Amygdala (tissue), 56 donors: ENCODE data around the gene LMBR1L.

ENCODE experiments used
- DNase-seq, 56 donors: peaks; one replicate each; lab custom pipeline; 2025; lab: John Stamatoyannopoulos, UW

LMBR1L gene

DNA sequence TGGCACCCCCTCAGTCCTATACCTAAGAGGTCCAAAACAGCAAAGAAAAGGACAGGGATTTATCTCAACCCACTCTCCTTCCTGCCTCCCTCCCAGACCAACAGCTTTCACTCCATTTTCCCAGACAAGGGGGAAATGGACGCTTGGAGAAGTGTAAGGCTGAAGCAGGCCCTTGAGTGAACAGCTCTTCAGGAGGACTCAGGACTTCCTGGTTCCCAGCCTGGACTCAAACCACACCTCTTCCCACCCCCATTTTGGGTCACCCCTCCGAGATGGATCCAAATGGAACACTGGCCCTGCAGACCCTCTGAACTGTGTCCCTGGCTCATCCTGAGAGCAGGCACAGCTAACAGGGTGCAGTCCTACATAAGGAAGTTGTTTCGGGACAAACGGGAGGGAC, 52.8 kb downstream of the LMBR1L start:
- DNase-seq = no peak

DNA sequence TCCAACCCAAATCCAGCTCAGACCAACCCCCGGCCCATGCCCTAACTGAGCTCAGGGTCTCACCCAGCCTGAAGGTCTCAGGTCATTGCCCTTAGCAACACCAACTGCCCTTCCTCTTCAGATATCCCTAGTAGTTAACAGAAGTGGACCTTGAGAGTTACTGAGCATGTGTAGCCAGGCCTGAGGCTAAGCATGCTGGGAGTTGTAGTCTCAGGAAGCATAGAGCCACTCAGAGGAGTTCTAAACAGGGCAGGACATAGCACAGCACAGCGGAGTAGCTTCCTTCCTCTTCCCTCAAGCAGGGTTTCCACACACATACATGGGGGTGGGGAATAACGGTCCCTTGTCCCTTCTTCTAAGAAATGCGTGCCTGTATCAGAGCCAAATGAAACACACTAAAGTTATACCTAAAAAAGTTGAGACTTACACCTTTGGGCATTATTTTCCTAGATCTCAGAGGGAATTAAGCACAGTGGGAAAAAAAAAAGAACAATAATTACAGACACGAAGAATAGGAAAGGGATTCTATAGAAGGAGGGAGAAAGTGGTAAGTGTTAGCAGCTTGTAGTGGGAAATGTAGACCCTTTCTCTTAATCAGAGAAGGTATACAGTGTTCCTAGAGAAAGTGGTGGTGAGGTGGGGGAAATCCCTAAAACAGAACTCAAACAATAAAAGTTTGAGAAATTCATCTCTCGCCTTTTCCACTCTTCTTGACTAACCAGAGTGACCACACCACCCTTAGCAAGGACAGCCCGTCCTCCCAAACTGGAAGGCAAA, 54.5 kb downstream of the LMBR1L start:
- DNase-seq = peak in 30 of 56 donors; percentile 5 to 79 (median 30)

DNA sequence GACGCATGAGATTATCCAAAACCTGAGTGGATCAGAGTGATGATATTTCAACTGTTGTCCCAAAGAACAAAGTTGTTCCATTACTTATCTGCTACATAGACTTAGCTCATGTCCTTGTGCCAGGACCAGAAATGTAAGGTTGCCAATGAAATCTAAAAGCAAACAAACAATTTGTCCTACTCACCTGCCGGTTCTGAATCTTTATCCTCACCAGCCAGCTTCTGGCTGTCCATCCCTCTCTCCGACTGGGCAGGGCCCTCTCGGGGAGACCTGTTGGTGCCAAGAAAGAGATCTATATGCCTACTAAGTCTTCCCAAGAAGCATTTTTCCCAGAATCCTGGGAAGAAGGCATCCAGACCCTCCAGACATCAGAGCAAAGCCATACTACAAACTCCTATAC, 55.6 kb downstream of the LMBR1L start:
- no peak for DNase-seq

DNA sequence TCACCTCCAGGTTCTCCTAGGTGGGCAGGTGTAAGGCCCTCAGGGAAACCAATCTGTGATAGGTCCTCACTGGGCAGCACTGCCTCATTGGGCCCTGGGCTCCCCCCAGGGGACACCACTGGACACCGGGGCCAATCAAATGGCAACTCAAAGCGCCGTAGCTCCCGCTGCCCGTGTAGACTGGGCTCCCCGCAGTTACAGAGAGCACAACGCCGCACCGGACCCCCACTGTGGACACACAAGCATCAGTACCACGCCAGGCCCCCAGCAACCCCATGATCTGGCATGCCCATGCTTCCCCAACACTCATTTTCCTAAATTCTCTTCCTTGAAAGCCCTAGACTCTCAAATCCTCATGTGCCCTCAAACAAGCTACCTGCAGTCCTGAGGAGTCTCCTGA, 56.1 kb downstream of the LMBR1L start:
- DNase-seq = no peak

DNA sequence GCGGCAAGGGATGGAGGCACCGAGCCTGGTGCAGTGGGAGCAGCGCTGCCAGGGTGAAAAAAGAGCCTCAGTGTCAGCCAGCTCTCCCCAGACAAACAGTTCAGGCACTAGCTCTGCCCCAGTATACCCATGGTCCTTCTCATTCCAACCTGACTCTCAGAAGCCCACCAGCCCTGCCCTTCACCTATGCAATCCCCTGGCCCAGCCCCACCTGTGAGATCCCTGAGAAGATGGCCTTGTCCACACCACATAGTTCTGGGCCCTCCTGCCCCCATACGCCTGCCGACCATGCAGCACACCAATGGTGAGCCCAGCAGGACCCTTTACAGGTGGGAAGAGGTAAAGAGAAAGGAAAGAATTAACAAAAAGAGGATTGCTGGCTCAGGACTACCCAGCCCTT, 56.6 kb downstream of the LMBR1L start:
- DNase-seq = no peak

DNA sequence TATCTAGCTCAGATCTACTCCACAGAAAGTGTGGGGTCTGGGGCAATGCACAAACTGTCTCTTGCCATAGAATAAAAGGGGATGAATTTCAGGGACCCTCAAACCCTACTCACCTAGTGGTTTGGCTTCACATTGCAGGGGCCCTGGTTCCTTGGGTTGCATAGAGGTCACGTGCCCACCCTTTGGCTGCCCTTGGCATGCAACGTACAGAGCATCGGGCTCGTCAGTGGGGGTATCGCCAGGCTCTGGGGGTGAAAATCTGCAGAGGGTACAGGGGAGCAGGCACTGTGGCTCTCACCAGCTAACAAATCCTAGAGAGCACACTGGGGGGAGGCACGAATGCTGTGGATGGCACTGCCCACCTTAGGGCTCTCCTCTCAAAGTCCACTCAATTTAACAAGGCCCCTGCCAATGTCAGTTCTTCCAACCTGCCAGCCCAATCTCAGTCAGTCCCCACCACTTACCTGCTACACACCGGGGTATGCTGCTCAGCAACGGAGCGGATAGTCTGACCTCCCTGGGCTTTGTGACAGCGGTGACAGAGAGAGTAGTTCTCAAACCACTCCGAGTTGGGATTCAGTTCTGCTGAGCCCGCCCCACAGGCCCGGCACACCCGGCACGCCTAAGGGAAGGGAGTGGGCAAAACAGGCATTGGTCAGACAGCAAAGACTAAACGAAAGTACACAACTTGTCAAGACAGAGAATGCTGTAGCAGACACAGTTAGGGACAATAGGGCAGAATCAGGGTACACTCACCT, 58.0 kb downstream of the LMBR1L start:
- no peak for DNase-seq

DNA sequence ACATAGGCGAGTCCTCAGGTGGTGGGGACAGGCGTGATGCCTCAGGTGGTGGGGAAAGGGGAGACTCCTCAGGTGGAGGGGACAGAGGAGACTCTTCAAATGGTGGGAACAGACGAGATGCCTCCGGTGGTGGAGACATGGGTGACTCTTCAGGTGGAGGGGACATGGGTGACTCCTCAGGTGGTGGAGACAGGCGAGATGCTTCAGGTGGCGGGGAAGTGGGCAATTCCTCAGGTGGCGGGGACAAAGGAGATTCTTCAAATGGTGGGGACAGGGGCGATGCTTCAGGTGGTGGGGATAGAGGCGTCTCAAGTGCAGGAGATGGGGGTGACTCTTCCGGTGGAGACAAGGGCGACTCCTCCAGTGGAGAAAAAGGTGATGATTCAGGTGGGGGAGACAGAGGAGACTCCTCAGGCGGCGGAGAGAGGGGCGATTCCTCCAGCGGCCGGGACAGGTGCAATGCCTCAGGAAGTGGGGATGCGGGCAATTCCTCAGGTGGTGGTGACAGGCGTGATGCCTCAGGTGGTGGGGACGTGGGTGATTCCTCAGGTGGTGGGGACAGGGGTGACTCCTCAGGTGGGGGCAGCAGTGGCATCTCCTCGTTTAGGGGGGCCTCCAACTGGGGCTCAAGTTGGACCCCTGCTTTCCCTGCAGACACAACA, 58.7 kb downstream of the LMBR1L start:
- DNase-seq = no peak

DNA sequence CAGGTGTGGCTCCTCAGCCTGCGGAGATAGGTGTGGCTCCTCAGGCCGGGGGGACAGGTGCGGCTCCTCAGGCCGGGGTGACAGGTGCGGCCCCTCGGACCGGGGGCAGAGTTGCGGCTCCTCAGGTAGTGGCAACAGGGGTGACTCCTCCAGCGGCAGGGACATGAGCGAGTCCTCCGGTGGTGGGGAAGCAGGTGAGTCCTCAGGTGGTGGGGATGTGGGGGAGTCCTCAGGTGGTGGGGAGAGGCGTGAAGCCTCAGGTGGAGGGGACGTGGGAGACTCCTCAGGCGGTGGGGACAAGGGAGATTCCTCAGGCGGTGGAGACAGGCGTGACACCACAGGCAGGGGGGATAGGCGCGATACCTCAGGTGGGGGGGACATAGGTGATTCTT, 59.3 kb downstream of the LMBR1L start:
- DNase-seq = no peak

DNA sequence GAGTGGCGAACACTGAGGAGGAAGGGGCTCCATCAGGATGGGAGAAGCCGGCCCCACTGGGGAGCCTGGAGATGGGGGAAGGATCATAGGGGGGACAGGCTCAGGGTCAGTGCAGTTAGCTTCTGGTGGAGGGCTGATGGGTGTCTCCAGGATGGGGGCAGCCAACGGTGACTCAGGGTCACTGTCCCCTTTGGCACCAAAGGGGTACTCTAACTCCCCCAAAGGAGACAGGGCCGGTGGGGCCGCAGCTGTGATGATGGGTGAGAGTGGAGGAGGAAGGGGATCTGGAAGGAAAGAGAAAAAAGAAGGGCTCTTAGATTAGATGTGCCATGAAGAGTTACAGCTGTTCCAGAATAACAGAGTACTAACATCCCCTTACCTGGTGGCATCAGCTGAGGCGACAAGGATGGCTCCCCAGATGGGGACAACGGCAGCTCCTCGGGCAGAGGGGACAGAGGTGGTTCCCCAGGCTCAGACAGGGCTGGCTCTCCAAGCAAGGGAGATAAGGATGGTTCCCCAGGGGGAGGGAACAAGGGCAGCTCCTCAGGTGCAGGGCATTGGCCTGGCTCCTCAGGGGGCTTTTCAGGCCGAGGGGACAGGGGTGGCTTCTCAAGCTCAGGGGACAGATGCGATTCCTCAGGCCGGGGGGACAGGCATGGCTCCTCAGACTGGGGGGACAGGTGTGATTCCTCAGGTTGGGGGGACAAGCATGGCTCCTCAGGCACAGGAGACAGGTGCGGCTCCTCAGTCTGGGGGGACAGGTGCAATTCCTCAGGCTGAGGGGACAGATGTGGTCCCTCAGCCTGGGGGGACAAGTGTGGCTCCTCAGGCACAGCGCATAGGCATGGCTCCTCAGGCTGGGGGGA, 59.9 kb downstream of the LMBR1L start:
- no peak for DNase-seq

DNA sequence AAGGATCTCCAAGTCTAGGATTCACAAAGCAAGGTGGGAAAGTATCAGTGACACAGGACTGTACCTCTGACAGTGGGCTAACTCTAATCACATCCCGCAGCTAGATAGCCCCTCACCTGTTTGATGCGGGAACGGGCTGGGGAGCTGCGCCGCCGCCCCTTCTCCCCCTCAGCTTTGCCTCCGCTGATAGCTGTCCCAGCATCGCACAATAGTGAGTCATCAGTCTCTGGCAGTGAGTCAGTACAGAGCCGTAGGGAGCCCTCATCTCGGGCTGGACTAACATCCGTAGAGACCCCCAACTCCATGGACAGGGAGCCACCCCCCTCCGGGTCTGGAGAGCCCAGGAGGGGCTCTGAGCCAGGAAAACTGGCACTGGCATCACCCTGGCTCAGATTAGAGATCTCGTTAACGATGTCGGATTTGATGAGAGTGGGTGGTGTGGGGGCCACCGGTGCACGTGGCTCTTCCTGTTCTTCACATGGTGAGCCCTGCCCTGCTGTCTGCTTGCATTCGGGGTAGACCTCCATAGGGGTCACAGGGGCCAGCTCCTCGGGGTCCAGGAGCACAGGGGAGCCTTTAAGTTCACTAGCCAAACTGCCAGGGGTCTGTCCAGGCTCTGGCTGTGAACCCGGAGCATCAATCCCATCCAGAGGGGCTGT, 61.0 kb downstream of the LMBR1L start:
- DNase-seq = peak in 1 of 56 donors; percentile 2

DNA sequence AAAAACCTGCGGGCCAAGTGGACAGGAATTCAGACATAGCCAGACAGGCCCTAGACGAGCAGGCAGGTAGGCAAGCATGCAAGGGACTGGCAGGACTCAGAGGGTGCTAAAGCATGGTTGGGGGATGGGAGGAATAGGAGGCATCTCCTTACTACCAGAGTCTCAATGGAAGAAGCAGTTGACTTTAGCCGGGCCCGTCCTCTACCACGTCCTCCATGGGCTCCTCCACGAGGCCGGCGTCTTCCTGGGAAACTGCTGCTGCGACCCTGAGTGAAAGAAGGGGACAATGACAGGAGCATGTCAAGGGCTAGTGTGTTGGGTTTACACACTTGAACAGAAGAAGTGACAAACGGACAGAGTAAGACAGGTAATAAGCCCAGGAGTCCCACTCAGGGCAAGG, 61.7 kb downstream of the LMBR1L start:
- DNase-seq = no peak
